NCI-H345 treated with DMSO at 0.1 percent for 48 hours (cell line): ENCODE measurements around the gene PLBD1.
A peak's percentile ranks its signal among the peaks of the same experiment; 100 is the strongest.

Source experiments
- DNase-seq: peaks from one replicate; lab custom pipeline; 2025; ENCODE audit not compliant: unreplicated experiment; lab: John Stamatoyannopoulos, UW

The PLBD1 gene, protein sequence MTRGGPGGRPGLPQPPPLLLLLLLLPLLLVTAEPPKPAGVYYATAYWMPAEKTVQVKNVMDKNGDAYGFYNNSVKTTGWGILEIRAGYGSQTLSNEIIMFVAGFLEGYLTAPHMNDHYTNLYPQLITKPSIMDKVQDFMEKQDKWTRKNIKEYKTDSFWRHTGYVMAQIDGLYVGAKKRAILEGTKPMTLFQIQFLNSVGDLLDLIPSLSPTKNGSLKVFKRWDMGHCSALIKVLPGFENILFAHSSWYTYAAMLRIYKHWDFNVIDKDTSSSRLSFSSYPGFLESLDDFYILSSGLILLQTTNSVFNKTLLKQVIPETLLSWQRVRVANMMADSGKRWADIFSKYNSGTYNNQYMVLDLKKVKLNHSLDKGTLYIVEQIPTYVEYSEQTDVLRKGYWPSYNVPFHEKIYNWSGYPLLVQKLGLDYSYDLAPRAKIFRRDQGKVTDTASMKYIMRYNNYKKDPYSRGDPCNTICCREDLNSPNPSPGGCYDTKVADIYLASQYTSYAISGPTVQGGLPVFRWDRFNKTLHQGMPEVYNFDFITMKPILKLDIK

DNA sequence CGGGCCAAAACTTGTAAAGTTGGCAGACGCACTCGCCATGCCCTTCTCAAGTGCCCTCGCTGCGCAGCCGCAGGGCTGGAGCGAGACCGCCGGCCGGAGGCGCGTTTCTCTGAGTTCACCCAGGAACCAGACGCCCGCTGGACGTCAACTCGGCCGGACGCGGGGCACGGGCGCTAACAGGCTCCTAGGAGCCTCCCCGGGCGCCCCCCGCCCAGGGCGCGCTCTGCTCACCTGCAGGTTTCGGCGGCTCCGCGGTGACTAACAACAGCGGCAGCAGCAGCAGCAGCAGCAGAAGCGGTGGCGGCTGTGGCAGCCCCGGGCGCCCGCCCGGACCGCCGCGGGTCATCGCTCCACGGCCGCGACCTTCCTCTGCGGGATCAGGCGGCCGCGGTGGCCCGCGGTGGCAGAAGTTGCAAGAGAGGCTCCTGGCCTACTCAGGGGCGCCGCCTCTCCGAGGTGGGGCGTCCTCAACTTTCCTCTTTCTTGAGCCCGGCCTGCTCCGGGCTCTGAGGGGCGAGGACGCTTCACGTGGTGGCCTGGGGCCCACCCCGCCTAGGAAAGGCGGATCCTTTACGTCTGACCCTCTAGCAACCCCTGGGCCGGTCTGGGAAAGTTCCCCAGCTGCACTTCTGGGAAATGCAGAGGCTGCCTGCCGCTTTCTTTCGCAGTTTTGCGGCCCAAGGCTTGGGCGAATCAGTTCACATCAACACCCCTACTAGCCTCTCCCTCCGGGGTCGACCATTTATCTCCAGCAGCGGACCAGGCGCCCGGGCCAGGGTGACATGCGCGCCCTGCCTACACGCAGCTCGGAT, at the start of gene PLBD1:
TSS of gene PLBD1 (minus strand) at position 533 of the 812 bp plus-strand sequence. CDS start at position 346, 187 bp downstream.
- no peak for DNase-seq

DNA sequence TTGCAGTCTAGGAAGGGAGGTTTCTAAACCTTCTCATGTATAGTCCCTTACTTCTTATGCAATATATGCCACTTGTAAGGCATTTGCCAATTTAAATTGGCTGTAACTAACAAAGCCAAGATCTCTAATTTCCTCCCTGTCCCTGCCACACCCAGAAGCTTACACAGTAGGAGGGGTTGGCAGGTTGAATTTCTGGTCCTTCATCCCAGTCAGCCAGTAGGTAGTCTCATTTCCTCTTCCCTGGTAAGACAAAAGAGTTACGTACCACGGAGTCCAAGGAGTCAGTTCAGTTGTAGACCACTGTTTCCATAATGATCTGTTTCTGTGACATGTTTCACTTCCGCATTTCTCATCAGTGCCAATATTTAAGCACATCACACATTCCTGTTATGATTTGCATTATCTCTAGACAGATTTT, 47.0 kb upstream of the PLBD1 start:
- no peak for DNase-seq

DNA sequence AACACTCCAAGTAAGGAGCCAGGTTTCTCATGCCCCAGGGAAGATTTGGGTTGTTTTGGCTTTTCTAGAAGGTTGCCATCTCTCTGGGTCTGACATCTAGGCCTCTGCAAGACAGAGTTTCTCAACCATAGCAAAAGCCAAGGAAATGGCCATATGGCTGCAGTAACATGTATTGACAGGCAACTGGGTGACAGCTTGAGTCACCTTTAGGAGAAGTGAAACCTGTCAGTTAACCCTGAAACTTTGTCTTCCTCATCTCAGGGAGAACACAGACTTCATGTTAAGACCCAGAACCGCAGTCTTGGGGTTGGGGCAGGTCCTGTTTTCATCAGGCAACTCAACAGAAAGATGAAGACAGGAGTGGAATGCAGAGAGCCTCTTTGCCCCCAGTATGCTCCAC, 46.0 kb upstream of the PLBD1 start:
- no peak for DNase-seq

DNA sequence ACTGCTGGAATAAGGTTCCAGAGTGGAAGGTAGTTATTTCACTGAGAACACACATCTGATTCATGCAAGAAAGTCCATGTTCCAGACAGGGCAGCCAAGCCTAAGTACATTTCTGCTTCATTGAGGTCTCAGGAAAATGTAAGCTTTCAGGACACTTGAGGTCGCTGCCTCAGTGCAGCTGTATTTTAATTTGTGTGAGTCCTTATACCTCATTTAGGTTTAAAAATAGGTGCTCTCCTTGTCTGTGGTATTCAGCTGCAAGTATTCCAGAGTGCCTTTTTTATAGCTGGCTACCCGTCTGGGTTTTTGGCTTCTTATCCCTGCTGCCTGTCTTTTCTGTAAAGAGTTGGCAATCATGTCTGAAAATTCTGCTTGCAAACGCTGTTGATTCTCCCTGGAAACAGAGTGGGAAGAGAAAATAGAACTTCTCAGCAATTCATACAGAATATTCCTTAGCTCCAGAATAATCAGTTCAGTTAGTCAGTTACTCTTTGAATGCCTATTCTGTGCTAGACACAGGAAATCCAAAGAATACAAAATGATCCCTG, 45.3 kb upstream of the PLBD1 start:
- DNase-seq = peak; percentile 40

DNA sequence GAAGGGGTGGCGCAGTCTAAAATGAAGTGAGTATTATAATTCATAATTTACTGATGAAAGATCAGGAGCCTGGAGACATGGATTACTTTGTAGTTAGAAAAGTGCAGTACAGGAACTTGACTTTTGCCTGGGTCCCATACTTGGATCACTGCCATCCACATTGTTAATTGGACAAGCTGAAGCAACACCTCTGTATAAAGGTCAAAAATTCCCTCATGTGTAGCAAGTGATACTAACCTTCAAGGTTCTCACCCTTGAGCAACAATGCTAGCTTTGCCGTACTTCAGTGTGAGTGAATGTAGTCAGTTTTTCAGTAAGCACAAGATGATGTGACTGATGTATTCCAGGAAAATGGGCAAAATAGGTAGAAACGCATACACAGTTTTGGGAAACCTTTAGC, 44.6 kb upstream of the PLBD1 start:
- no peak for DNase-seq

DNA sequence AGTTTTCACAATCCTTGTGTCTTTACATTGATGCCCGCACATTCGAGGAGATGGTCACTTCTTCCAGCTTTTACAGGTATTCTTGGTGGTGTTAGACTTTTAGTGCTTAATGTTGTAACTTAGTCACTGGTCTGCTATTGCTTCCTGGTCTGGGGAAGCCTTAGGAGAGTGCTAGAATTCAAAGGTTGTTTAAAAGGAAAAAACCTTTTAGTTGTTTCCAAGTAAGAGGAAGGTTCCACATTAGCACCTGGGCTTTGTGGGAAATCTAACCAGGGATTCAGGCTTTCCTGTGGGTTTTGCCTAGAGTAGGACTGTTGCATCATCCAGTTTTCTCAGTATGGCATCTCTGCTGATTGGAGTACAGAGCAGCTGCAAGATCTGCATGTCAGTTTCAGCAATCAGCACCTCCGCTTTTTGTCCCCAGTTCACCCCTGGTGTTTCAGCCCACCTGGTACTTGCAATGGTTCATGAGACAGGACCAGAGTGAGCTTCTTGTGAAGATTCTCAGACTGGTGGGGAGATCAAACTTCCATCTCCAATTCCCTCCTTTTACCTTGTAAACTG, 44.0 kb upstream of the PLBD1 start:
- no peak for DNase-seq

DNA sequence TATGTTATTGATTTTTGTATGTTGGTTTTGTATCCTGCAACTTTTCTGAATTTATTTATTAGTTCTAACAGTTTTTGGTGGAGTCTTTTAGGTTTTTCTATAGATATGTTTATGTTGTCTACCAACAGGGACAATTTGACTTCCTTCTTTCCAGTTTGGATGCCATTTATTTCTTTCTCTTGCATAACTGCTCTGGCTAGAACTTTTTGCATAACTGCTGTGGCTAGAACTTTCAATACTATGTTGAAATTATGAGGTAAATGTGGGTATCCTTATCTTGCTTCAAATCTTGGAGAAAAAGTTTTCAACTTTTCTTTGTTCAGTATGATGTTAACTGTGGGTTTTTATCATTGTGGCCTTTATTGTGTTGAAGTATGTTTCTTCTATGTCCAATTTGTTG, 39.9 kb upstream of the PLBD1 start:
- no peak for DNase-seq

DNA sequence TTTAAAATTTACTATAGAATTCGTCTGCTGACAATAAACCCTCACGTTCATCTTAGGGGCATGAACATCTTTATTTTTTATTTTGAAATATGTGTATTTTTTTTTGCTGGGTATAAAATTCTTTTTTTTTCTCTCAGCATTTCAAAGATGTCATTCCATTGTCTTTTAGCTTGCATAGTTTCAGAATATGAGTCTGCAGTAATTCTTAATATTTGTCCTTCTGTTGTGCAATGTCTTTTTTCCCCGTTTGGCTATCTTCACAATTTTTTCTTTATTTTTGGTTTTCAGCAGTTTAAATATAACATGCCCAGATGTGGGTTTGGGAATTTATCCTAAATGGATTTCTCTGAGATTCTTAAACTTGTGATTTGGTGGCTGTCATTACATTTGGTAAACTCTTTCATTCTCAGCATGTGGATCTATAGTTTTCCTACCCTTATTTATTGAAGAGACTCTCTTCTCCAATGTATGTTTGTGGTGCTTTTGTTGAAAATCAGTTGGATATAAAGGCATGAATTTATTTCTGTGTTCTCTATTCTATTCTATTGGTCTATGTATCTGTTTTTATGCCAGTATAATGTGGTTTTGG, 37.8 kb upstream of the PLBD1 start:
- peak; percentile 8 for DNase-seq

DNA sequence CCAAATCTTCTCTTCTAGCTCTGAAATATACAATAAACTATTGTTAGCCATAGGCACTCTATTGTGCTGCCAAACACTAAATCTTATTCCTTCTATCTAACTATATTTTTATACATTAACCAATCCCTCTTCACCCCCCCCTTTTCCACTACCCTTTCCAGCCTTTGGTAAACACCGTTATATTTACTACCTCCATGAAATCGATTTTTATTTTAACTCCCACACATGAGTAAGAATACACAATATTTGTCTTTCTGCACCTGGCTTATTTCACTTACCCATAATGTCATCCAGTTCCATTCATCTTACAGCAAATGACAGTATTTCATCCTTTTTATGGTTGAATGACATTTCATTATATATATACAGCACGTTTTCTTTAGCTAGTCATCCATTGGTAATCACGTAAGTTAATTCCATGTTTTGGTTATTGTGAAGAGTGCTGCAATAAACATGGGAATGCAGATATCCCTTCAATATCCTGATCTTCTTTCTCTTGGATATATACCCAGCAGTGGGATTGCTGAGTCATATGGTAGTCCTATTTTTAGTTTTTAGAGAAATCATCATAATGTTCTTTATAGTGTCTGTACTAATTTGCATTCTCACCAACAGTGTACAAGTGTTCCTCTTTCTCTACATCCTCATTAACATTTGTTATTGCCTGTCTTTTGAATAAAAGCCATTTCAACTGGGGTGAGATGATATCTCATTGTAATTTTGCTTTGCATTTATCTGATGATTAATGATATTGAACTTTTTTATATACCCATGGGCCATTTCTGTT, 34.2 kb upstream of the PLBD1 start:
- peak; percentile 75 for DNase-seq

DNA sequence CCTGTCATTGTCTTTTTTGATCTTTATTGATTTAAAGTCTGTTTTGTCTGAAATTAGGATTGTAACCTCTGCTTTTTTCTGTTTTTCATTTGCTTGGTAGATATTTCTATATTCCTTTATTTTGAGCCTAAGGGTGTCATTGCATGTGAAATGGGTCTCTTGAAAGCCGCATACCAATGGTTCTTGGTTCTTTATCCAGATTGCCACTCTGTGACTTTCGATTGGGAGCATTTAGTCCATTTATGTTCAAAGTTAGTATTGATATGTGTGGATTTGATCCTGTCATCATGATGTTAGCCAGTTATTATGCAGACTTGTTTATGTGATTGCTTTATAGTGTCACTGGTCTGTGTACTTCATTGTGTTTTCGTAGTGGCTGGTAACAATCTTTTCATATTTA, 29.8 kb upstream of the PLBD1 start:
- DNase-seq = no peak

DNA sequence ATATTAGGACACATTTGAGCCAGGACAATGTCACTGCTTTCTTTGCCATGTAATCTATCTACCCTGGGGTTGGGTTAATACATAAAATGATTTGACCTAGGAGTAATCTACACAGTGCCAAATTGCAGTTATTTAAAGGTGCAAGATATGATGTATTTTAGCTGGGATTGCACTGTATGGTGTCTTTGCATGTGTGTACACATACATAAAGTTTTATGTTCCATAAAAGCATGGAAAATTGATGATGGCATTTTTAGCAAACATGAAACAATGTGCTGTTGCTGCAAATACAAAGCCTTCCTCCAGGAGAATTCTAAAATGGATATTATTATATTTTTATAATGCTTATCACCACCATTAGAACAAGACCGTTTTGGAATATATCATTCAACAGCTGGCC, 24.0 kb upstream of the PLBD1 start:
- no peak for DNase-seq

DNA sequence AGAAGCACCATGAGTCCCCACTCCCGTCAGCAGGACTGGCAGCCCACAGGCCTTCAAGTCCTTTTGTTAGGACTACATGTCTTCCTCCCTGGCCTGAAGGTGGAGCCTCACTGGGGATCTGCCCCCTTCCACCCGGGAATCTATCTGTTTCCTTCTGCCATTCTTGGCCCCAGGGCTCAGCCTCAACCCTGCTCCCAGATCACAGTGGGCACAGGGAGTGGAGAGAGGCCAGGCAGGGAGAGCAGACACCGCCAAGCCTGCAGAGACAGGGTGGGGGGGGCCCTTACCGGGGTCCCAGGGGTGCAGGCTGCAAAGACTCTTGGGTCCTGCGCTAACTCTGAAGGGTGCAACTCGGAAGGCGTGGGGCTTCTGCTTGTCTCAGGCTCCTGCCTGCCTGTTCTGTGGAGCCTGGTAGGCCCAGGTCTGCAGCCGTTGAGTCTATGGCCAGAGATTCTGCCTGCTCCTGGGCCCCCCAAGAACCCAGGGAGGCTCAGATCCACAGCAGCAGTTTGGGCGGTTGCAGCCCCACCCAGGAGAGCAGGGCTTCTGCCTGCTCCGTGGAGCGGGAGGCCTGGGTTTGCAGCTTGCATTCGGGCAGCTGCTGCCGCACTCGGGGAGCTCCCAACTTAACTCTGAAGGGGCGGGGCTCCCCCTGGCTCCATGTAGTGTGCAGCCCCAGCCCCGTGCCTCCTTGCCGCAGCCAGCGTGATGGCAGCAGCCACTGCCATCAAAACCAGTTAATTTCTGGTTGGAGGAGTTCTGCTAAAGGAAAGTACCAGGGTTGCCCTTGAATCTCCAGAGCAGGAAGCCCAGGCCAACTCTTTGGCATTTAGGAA, 21.7 kb upstream of the PLBD1 start:
- DNase-seq = no peak

DNA sequence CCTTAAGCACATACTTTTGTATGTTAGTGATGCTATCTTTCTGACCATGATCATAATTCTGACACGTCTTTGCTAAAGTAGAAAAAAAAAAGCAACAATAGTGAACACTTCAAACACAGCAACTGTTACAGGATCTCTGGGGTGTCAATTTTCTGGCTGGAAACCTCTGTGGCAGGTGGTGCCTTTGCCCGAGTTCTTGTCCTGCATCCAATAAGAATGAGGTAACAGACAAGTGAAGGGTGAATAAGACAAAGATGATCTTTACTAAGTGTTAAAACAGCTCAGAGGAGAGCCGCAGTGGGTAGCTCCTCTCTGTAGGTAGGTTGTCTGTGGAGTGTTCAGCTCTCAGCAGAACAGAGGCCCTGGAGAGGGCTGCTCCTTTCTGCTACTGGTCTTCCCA, 20.9 kb upstream of the PLBD1 start:
- no peak for DNase-seq

DNA sequence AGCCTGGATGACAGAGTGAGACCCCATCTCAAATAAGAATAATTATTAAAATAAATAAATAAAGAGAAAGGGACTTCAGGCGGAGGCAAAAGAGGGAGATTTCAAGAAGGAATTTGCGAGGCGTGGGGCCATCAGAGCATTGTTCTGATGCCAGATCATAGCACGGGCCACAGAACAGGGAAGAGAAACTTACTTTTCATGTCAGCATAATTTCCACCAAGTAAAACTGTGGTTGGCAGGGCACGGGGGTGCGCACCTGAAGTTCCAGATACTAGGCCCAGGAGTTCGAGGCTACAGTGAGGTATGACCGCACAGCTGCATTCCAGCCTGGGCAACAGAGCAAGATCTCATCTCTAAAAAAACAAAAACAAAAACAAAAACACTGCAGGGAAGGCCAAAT, 11.0 kb upstream of the PLBD1 start:
- DNase-seq = no peak

DNA sequence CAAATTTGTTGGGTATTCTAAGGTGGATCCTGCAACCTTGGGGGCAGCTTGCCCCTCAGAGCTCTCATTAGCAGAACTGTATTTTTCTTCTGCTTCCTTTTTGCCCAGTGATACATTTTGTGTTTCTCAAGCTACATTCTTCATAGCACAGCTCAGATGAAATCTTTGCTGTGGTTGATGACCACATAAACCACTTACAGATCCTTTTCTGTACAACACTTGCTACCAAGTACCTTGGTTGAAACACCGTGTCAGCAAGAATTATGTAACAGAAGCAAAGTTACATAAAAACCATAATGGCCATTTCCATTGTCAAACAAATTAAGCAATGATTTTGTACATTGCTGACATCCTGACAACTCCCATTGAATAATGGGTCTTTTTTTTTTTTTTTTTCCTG, 9.7 kb upstream of the PLBD1 start:
- DNase-seq = no peak

DNA sequence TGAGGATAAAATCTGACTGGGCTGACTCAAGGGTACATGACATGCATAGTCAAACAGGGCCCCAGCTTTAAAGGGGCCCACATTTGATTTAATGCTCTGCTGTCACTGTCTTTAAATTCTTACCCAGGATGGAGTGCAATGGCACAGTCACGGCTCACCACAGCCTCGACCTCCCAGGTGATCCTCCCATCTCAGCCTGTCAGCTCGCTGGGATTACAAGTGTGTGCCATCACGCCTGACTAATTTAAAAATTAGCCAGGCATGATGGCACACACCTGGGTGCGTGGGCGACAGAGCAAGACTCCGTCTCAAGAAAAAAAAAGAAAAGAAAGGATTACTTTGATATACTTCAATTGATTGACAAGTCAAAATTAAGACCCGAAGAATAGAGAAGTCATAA, 9.2 kb upstream of the PLBD1 start:
- no peak for DNase-seq

DNA sequence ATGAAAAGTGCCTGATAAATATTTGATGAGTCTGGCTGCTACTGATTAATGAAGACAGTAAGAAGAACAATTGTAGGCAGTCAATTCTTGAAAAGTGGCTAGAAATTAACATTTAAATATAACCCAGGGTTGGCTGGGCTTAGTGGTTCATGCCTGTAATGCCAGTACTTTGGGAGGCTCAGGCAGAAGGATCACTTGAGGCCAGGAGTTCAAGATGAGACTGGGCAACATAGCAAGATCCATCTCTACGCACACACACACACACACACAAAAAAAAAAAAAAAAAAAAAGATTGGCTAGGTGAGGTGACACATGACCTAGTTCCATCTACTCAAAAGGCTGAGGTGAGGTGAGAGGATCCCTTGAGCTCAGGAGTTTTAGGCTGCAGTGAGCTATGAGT, 7.9 kb upstream of the PLBD1 start:
- no peak for DNase-seq

DNA sequence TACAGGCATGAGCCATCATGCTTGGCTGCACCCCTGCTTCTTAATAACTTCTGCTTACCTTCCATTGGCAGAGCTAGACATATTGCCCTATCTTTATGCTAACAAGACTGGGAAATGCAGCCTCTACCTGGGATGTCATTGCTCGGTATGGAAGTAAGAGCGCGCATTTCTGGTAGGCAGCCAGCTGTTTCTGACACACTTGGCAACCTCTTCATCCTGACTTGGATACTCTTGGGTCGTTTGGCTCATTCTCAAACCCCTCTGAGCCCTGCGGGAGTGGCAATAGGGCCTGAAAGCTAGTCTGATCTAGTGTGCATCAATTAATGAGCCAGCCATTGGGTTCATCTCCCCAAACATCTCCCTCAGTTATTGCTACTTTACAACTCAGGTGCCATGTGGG, 5.4 kb upstream of the PLBD1 start:
- DNase-seq = no peak

DNA sequence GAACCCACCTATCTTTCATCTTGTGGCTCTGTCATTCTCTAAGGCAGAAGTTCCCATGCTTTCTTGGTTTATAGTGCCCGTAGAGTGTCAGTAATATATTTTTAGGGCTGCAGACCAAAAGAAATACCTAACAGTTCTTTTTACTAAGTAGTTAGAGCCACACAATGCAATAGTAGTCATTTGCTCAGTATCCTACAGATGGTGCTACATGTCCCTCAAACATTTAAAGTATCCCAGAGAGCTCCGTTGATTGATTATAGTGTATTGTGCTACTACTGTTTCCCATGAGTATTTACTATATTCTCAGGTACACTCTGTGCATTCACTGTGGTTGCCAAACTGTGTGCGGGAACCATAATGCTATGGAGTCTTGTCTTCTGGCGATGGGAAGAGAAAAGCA, 4.7 kb upstream of the PLBD1 start:
- DNase-seq = no peak
